Measurements from ENCODE around the gene PPARGC1A.

PPARGC1A gene

DNA sequence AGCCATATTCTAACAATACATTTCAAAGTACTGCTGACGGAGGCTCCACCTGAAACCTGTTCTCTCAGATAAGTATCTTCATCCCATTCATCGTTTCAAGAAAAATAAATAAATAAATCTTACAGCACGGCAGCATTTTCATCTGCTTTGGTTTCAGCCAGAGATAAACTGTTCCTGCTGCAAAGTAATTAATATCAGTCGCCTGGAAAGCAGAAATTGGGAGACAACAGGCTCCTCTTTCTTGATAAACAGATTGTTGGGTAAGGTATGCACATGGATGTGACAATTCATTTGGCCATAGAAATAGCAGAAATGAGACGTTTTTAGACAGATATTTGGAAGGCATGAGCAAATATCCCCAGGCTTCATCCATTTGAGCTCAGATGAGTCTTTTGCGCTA is 110.4 kb downstream of the PPARGC1A start:
- no peaks in the 10 kb centered on the region for H3K36me3 ChIP-seq (ENCODE audit: insufficient read depth, low read depth, low read length)
- no peaks in the 10 kb centered on the region for H3K27me3 ChIP-seq (ENCODE audit: insufficient read depth, low read length)
- H3K4me1 ChIP-seq (ENCODE audit: insufficient read depth, low read length) = peaks cover 9% of the 10 kb centered on the region; the same call in 1 of the 2 replicates
- H3K27ac ChIP-seq (ENCODE audit: low read length) = no peak overlapping the region
- H3K9ac ChIP-seq (ENCODE audit: low read depth, low read length) = no peak overlapping the region
- H3K4me3 ChIP-seq (ENCODE audit: low read length) = no peak overlapping the region
- no peaks in the 10 kb centered on the region for H3K9me3 ChIP-seq (ENCODE audit: insufficient read depth, low read depth, low read length)

DNA sequence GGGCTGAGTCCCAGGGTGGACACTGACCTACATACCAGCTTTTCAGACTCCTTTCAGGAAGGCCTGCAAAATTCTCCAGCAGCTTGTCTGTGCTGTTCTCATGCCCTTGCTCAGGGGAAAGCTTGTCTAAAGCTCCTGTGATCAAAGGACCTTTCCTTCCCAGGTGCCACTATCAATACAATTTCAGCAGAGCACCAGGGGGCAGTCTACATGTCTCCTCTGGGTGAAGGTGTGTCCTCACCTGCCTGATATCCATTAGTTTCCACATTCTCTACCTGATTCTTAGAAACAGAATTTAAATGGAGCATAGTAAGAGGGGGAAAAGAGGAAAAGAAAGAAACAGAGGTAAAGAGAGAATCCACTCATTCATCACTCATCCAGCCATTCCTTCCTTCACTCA is 114.2 kb downstream of the PPARGC1A start:
- H3K4me3 ChIP-seq (ENCODE audit: low read length) = no peak overlapping the region
- no peaks in the 10 kb centered on the region for H3K36me3 ChIP-seq (ENCODE audit: insufficient read depth, low read depth, low read length)

DNA sequence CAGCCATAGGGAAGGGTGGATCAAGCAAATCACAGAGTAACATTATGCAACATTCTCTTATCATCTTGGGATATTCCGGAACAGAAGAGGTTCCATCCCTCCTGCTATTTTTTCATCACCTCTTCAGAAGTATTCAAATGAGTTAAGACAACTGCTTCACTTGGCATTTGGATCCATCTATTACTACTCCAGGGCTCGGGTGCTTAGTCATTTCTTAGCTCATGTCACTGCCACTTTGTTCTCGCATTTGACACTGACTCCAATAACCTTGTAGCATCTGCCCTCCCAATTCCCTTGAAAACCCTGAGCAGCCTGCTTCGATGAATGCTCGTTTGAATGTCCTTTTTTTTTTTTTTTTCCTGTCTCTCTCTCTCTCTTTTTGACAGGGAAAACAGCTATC is 114.9 kb downstream of the PPARGC1A start:
- H3K9me3 ChIP-seq (ENCODE audit: insufficient read depth, low read depth, low read length) = no peaks in the 10 kb centered on the region
- no peak overlapping the region for H3K4me3 ChIP-seq (ENCODE audit: low read length)
- no peaks in the 10 kb centered on the region for H3K27me3 ChIP-seq (ENCODE audit: insufficient read depth, low read length)

More for the DNA sequence above, 114.2 kb downstream of the PPARGC1A start:
- no peaks in the 10 kb centered on the region for H3K9me3 ChIP-seq (ENCODE audit: insufficient read depth, low read depth, low read length)
- no peak overlapping the region for H3K27ac ChIP-seq (ENCODE audit: low read length)
- H3K27me3 ChIP-seq (ENCODE audit: insufficient read depth, low read length) = no peaks in the 10 kb centered on the region
- no peak overlapping the region for H3K9ac ChIP-seq (ENCODE audit: low read depth, low read length)
- peaks cover 21% of the 10 kb centered on the region for H3K4me1 ChIP-seq (ENCODE audit: insufficient read depth, low read length)

DNA sequence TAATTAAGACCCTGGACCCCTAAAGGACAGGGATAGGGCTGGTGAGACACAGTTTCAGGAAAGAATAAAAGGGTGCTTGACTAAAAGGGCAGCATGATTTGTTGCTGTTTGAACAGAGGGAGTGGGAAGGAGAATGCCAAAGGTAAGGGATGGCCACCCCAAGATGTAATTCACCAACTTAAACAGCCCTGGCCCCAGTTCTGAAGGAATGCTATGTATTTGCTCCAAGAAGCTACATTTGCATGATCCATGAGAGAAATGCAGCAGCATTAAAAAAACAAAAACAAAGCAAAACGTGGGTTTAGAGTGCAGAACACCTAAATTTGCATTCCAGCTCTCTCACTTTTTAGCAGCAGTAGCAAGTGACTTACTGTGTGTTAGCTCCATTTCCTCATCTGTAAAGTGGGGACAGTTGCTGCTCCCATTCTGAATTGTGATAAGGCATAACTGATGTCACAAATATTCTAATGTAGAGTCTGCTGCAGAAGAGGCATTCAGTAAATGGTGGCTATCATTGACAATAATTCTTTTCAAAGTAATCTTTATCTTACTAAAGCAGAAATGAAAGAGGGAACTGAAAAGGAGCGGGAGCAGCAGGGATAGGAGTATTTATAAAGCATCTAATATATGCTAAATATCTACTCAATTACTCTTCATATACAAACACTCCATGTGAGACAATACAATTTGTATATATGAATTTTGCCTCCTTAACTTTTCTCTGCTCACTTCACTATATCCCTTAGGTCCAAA is 115.8 kb downstream of the PPARGC1A start:
- Histone ChIP-seq H3K4me1 (ENCODE audit: insufficient read depth, low read length) (peaks cover 21% of the 10 kb centered on the region), H3K9ac (ENCODE audit: low read depth, low read length) (no peak overlapping the region), H3K36me3 (ENCODE audit: insufficient read depth, low read depth, low read length) (no peaks in the 10 kb centered on the region), H3K27me3 (ENCODE audit: insufficient read depth, low read length) (no peaks in the 10 kb centered on the region), H3K27ac (ENCODE audit: low read length) (no peak overlapping the region), H3K4me3 (ENCODE audit: low read length) (no peak overlapping the region), H3K9me3 (ENCODE audit: insufficient read depth, low read depth, low read length) (no peaks in the 10 kb centered on the region)

More for the DNA sequence above, 114.9 kb downstream of the PPARGC1A start:
- Histone ChIP-seq H3K4me1 (ENCODE audit: insufficient read depth, low read length) (peaks cover 21% of the 10 kb centered on the region), H3K9ac (ENCODE audit: low read depth, low read length) (no peak overlapping the region), H3K36me3 (ENCODE audit: insufficient read depth, low read depth, low read length) (no peaks in the 10 kb centered on the region), H3K27ac (ENCODE audit: low read length) (no peak overlapping the region)

DNA sequence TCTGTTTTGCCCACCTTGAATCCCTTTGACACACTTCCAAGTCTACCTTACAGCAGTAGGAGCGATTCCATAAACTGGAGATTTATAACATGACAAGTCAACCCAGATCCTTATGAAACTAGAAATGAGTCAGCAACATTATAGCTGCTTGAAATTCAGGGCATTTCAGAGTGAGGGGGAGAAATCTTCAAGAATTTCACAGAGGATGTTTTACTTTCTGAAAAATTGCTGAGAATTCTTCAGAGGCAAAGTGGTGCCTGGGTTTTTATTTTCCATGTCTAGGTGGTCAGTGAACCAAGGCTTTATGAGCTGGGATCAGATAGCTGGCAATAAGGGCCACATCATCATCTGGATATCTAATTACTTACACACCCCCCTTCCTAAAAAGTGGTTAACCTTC is 119.8 kb downstream of the PPARGC1A start:
- no peak overlapping the region for H3K9ac ChIP-seq (ENCODE audit: low read depth, low read length)
- H3K27ac ChIP-seq (ENCODE audit: low read length) = no peak overlapping the region
- H3K36me3 ChIP-seq (ENCODE audit: insufficient read depth, low read depth, low read length) = no peaks in the 10 kb centered on the region
- H3K9me3 ChIP-seq (ENCODE audit: insufficient read depth, low read depth, low read length) = no peaks in the 10 kb centered on the region
- no peak overlapping the region for H3K4me3 ChIP-seq (ENCODE audit: low read length)
- peaks cover 18% of the 10 kb centered on the region for H3K4me1 ChIP-seq (ENCODE audit: insufficient read depth, low read length)
- no peaks in the 10 kb centered on the region for H3K27me3 ChIP-seq (ENCODE audit: insufficient read depth, low read length)

DNA sequence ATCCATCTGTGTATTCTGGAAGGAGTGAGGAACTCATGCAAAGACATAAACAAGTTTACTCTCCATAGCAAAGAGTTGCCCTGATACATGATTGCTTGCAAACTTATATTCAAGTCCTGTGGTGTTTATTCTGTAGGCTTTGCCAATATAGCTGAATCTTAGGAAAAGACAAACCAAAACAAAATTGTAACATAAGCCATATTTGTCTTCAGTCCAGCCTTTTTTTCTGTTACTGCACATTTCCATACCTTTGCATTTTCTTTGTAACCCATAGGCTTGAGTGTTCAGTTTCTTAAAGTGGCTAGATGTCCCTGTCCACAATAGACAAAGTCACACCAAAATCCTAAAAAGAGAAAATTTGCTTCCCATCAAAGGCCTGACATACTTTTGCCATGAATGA is 120.4 kb downstream of the PPARGC1A start:
- Histone ChIP-seq H3K4me3 (ENCODE audit: low read length) (no peak overlapping the region), H3K36me3 (ENCODE audit: insufficient read depth, low read depth, low read length) (no peaks in the 10 kb centered on the region), H3K27me3 (ENCODE audit: insufficient read depth, low read length) (no peaks in the 10 kb centered on the region), H3K9me3 (ENCODE audit: insufficient read depth, low read depth, low read length) (no peaks in the 10 kb centered on the region), H3K9ac (ENCODE audit: low read depth, low read length) (no peak overlapping the region), H3K27ac (ENCODE audit: low read length) (no peak overlapping the region), H3K4me1 (ENCODE audit: insufficient read depth, low read length) (peaks cover 18% of the 10 kb centered on the region)

DNA sequence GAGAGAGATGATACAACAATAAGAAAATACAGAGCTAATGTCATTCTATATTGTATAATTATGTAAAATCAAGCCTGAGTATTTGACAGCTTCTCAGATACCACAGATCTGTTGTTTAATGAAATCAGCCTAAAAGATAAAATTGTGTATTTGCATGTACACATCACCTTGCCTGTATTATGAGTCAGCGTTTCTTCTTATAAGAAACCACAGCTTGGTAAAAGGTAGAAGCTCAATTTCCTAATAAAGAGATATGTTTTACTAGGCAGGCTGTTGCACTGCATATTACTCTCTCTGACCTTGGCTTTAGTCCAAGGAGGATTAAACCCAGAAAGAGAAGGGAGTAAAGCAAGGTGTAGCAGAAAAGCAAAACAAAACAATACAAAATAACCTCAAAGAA is 121.3 kb downstream of the PPARGC1A start:
- Histone ChIP-seq H3K9me3 (ENCODE audit: insufficient read depth, low read depth, low read length) (no peaks in the 10 kb centered on the region), H3K27me3 (ENCODE audit: insufficient read depth, low read length) (no peaks in the 10 kb centered on the region), H3K36me3 (ENCODE audit: insufficient read depth, low read depth, low read length) (no peaks in the 10 kb centered on the region), H3K4me3 (ENCODE audit: low read length) (no peak overlapping the region), H3K27ac (ENCODE audit: low read length) (no peak overlapping the region), H3K9ac (ENCODE audit: low read depth, low read length) (no peak overlapping the region), H3K4me1 (ENCODE audit: insufficient read depth, low read length) (peaks cover 9% of the 10 kb centered on the region)

DNA sequence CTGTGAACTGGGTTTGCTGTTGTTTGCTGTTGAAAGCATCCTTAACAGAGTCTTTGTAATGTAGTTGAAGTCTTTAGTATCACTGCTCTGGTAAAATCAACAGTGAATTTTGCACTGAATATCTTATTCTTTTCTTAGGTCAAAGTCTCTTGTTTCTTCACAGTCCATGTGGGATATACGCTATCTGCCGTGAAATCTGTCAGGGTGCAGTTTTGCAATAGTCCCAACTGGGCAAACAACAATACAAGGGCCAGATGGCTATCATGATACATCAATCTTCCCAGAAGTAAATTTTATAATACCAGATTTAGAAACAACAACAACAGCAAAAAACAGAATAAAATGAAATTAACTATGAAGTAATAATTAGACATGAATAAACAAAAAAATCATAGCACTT is 123.5 kb downstream of the PPARGC1A start:
- no peak overlapping the region for H3K27ac ChIP-seq (ENCODE audit: low read length)
- no peaks in the 10 kb centered on the region for H3K27me3 ChIP-seq (ENCODE audit: insufficient read depth, low read length)
- no peak overlapping the region for H3K4me3 ChIP-seq (ENCODE audit: low read length)
- H3K9ac ChIP-seq (ENCODE audit: low read depth, low read length) = no peak overlapping the region
- H3K9me3 ChIP-seq (ENCODE audit: insufficient read depth, low read depth, low read length) = no peaks in the 10 kb centered on the region
- peaks cover 6% of the 10 kb centered on the region; the same call in 1 of the 2 replicates for H3K4me1 ChIP-seq (ENCODE audit: insufficient read depth, low read length)
- H3K36me3 ChIP-seq (ENCODE audit: insufficient read depth, low read depth, low read length) = no peaks in the 10 kb centered on the region

DNA sequence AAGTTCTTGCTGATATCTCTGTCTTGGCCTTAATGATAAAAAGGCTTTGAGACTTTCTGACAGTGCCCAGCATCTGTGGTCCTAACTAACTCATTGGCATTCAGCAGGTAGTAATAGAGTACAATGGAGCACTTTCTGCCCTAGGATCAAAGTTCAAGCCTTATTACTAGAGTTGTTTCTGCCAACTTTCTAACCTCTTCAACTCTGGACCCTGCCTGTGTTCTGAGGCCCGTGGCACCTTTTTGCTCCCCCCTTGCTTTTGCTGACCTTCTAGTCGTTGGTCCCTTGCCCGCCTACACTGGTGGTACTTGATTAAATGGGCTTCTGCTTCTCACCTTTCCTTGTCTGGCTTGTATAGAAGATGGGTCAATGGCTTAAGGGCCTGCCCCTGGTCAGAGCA is 126.3 kb downstream of the PPARGC1A start:
- Histone ChIP-seq H3K9me3 (ENCODE audit: insufficient read depth, low read depth, low read length) (no peaks in the 10 kb centered on the region), H3K9ac (ENCODE audit: low read depth, low read length) (no peak overlapping the region), H3K27me3 (ENCODE audit: insufficient read depth, low read length) (no peaks in the 10 kb centered on the region), H3K36me3 (ENCODE audit: insufficient read depth, low read depth, low read length) (no peaks in the 10 kb centered on the region), H3K4me1 (ENCODE audit: insufficient read depth, low read length) (peaks cover 6% of the 10 kb centered on the region; the same call in 1 of the 2 replicates), H3K4me3 (ENCODE audit: low read length) (no peak overlapping the region), H3K27ac (ENCODE audit: low read length) (no peak overlapping the region)

DNA sequence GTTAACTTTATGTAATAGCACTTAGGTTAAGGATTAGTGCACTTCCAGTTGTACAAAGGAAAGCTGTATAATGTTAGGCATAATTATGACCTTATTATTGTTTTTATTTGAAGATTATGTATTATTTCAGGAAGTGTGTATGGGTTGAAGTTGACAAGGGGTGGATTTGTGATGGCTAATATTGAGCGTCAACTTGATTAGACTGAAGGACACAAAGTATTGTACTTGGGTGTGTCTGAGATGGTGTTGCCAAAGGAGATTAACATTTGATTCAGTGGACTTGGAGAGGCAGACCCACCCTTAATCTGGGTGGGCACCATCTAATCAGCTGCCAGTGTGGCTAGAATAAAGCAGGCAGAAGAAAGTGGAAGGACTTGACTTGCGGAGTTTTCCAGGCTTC is 127.3 kb downstream of the PPARGC1A start:
- Histone ChIP-seq H3K4me1 (ENCODE audit: insufficient read depth, low read length) (peaks cover 5% of the 10 kb centered on the region; the same call in 1 of the 2 replicates), H3K36me3 (ENCODE audit: insufficient read depth, low read depth, low read length) (no peaks in the 10 kb centered on the region), H3K4me3 (ENCODE audit: low read length) (no peak overlapping the region), H3K27ac (ENCODE audit: low read length) (no peak overlapping the region), H3K27me3 (ENCODE audit: insufficient read depth, low read length) (no peaks in the 10 kb centered on the region), H3K9me3 (ENCODE audit: insufficient read depth, low read depth, low read length) (no peaks in the 10 kb centered on the region), H3K9ac (ENCODE audit: low read depth, low read length) (no peak overlapping the region)

DNA sequence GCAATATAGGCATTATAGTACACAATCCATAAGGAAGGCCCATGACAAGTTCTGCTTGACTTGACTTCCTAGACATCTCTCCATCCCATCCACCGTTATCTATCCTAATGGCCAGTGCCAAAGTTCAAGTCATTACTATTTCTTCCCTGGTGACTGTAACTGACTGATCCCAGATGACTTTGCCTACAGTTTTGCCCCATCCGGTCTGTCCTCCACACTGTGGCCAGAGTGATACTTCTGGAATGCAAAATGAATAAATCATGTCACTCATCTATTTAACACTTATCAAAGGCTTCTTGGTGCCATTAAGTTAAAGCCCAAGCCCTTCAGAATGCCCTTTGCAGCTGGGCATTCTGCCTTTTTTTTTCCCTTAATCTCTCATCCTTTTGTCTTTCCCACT is 130.8 kb downstream of the PPARGC1A start:
- Histone ChIP-seq H3K4me3 (ENCODE audit: low read length) (no peak overlapping the region), H3K9me3 (ENCODE audit: insufficient read depth, low read depth, low read length) (no peaks in the 10 kb centered on the region), H3K9ac (ENCODE audit: low read depth, low read length) (no peak overlapping the region)

DNA sequence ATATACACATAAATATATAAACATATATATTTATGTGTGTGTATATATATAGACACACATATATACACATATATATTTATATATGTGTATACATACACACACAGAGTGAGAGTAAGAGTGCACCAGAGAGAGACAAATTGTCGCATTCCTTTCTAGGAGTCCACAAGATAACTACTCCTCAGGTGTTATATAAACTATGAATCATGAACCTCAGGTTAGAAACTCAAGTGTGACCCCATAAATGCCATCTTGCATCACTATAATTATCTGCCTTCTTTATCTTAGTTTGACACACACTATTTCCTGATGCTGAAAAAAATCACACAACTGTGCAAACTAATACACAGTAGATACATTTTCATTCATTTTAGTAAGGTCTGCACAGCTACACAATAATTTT is 135.2 kb downstream of the PPARGC1A start:
- Histone ChIP-seq H3K36me3 (ENCODE audit: insufficient read depth, low read depth, low read length) (no peaks in the 10 kb centered on the region), H3K4me1 (ENCODE audit: insufficient read depth, low read length) (no peaks in the 10 kb centered on the region), H3K4me3 (ENCODE audit: low read length) (no peak overlapping the region), H3K27me3 (ENCODE audit: insufficient read depth, low read length) (no peaks in the 10 kb centered on the region), H3K9me3 (ENCODE audit: insufficient read depth, low read depth, low read length) (no peaks in the 10 kb centered on the region), H3K27ac (ENCODE audit: low read length) (no peak overlapping the region), H3K9ac (ENCODE audit: low read depth, low read length) (no peak overlapping the region)

More for the DNA sequence above, 130.8 kb downstream of the PPARGC1A start:
- H3K36me3 ChIP-seq (ENCODE audit: insufficient read depth, low read depth, low read length) = no peaks in the 10 kb centered on the region
- H3K27ac ChIP-seq (ENCODE audit: low read length) = no peak overlapping the region
- no peaks in the 10 kb centered on the region for H3K4me1 ChIP-seq (ENCODE audit: insufficient read depth, low read length)
- no peaks in the 10 kb centered on the region for H3K27me3 ChIP-seq (ENCODE audit: insufficient read depth, low read length)
